Limb (tissue), 2 donors: ENCODE results near the gene S100A7A.

Experiments
- DNase-seq, 2 donors: peaks; one replicate each; pipeline ENCODE4 v3.0.0-alpha.2; 2016; ENCODE audit errors: extremely low spot score in 2 of 2

S100A7A gene

GRCh38 chr1:153415850-153416570 is at the start of gene S100A7A:
S100A7A (plus strand) TSS chr1:153416520; CDS start chr1:153418083, 1,563 bp downstream.
- no peak for DNase-seq

DNA sequence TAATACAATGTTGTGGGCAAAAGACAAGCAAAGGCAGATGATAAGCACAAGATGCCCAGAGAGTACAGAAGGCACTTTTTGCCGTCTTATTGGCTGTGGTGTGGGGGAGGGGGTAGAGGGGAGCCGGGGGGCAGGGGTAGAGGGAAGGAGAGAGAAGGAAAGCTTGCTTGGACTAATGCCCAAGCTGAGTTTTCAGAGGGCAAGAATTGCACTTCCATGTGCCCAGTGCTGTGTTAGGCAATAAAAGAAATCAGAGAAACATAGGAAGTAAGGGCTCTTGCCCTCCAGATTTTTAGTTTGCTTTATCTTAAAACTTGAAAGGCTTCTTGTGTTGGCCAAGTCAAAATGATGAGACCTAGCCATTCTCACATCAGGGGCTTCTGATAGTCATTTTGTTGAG is 49.2 kb upstream of the S100A7A start:
- DNase-seq = no peak

DNA sequence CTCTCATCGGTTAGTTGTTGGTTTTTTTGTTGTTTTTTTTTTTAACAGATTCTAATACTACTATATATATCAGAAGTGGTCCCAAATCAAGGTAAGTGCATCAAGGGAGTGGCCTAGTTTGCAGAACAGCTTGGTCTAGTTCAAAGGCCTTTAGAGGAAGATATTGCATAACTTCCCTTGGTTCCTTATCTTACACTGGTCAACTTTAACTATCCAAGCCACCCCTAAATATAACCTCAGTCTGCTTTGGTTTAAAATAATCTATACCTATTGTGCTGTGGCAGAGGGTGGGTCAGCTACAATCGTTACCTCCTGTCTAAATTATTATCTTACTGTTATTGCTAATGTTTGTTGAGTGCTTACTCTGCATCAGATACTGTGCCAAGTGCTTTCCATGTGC is 47.8 kb upstream of the S100A7A start:
- DNase-seq = no peak

DNA sequence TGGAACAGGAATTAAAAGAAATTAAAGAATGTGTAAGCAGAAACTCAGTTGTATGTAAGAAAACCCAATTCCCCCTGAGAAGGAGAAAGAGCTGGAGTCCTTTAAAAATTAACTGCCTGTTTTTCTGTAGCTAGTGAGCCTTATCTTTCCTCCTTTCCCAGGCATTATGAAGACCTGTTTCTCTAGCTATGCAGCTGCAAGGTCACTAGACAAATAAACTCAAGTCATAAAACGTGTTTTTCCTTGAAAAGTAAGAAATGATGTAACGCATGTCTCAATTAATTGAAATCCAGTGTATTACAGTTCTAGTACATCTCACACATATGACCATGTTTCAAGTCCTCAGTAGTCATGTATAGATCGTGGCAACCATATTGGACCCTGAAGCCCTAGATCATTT is 46.2 kb upstream of the S100A7A start:
- DNase-seq = no peak

- no peak for DNase-seq
Measured at GRCh38 chr1:153371231-153371630, 45.1 kb upstream of the S100A7A start.

- DNase-seq = no peak
Measured at GRCh38 chr1:153372571-153372970, 43.7 kb upstream of the S100A7A start.

DNA sequence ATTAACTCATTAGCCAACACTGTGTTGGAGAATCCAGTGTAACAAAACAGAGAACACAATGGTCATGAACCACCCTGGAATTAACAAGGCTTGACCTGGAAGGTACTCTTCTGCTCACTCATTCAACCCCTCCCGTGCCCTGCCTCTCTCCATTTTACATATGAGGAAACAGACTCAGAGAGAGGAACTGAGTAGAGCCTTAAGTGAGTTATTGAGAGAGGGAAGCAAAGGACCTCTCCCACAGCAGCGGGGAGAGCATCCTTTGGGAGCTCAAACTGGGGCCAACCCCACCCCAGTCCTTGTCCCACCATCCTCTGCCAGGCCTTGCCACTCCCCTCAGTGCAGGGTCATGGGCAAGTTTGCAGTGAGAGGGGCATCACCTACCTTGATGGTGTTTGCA is 42.2 kb upstream of the S100A7A start:
- no peak for DNase-seq

- no peak for DNase-seq
Measured at GRCh38 chr1:153375511-153375910, 40.8 kb upstream of the S100A7A start, which contains the start of gene S100A12. S100A12 (minus strand) TSS chr1:153375621; CDS start chr1:153374592, 1,029 bp downstream.

DNA sequence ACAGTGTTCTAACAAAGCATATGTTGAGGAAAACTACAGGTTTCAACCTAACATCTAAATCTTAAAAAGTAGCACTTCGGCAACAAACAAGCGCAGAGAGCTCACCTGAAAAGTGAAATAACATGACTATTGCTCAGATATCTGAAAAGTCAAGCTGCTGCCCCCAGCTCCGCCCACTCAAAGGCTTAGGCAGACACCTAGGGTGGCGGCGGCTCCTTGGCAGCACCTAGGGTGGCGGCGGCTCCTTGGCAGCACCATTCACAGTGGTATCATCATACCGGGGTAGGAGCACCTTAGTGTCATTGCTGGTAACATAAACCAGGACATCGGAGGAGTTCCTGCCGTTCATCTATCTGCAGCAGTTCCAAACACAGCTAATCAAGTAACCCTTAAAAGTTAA is 36.7 kb upstream of the S100A7A start:
- no peak for DNase-seq

DNA sequence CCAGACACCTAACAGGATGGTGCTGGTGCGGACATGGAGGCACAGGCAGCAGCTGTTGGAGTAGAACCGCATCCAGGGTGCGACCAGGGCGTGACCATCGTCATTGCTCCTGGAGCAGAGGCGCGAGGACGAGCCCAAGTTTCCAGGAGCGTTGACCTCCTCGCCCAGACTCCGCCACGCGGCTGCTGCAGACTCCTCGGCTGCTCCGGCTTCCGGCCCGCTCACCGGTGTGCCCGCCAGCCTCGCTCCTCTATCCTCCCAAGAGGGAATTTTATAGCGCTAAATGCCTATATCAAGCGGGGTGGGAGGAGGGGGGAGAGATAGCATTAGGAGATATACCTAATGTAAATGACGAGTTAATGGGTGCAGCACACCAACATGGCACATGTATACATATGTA is 35.6 kb upstream of the S100A7A start:
- DNase-seq = no peak

DNA sequence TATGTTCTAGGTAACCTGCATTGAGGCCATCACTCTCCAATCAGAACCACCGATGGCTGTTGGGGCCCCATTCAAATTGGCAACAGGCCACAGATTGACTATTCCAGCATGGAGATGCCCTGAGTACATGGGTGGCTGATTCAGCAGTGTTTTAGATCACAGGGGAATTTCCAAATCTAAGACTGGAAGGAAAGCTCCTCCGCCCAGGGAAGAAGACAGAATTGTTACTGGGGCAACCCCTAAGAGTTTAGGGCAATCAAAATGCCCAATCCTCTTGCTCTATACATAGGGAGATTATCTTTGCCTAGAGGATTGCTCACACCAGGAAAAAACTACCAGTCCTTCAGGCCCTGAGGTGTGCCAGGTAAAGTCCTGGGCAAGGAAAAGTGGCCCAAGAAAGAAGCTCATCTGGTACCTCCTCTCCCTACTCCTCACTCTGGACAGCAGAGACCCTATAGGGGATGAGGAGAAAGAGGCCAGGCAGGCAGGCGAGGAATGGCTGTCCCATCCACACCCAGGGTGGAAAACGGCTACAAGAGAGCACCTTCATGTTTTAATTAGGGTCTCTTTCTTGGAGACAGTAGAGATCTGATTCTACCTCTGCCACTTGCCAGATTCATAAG is 31.3 kb upstream of the S100A7A start:
- DNase-seq = no peak

DNA sequence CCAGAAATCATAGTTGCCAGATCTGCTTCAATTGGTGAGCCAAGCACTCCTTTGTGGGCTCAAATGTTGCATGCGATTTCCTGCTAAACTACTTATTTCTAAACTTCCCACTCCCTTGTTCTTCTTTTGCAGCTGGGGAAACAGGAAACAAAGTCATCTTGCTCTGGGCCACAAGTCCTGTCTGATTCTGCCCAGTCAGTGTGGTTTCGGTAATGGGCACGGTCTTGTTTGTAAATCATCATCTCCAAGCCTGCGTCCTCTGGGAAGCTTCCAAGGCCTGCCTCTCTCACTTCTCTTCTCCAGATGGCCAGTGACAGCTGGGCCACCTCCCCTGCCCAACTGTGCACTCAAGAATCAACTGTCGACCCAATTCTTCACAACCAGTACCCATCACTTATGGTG is 29.8 kb upstream of the S100A7A start:
- no peak for DNase-seq

- no peak for DNase-seq
Measured at GRCh38 chr1:153387001-153387400, 29.3 kb upstream of the S100A7A start.

DNA sequence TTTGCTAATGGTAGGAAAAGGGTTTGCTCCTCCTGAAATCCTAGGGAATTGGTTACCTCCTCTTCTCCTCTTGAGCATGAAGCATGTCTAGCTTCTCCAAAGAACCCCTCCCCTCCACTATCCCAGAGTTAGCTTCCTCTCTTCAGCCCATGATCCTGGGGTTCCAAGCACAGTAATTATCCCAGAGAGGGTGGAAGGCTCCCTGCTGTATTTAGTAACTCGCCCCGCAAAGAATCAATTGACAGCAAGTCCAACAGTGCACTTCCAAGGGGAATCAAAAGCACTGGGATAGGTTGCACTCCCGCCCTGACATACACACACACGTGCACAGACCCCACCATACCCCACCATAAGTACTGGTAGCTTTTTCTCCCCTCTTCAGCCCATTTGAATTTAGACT is 28.5 kb upstream of the S100A7A start:
- DNase-seq = no peak

DNA sequence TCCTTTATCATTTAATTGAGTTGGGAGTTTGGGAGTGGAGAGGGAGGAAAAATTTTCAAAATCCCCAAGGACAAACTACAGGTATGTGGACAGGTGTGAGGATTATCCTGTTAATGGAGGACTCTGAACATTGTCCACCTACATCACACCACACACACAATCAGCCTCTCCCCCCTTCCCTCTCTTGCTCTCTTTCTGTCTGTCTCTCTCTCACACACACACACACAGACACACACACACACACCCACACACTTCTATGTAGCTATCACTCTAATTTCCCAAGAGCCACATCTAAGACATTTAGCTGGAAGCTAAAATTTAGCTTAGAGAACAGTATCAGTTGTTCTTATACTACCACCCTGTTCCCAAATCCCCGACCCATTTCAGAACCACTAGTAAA is 26.9 kb upstream of the S100A7A start:
- no peak for DNase-seq

DNA sequence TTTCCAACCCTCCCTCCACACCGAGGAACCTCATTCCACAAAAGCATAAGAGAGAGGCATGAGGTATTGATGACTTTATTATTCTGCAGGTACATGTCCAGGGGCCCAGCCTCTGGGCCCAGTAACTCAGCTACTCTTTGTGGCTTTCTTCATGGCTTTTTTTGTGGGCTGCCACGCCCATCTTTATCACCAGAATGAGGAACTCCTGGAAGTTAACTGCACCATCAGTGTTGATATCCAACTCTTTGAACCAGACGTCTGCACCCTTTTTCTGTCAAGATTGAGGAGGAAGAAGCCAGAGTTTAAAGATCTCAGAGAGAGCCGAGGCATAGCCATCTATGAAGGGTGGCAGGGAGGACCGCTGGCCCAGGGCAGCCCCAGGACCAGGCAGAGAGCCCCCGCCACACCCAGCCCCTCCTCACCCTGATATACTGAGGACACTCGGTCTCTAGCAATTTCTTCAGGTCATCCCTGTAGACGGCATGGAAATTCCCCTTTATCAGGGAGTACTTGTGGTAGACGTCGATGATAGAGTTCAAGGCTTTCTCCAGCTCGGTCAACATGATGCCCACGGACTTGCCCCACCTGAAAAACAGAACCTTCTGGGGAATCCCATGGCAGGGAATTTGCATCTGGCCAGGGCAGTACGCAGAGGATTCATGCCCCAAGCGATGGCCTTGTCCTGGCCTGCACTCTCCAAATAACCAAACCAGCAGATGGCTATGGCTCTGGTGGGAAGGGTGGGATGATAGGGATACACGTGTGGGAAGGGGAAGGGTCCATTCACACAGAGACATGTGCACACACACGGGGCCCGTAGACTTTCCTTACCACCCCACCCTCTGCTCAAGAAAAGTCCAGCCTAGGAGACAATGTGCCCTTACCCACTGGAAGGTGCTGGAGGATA is 26.1 kb upstream of the S100A7A start:
- no peak for DNase-seq

DNA sequence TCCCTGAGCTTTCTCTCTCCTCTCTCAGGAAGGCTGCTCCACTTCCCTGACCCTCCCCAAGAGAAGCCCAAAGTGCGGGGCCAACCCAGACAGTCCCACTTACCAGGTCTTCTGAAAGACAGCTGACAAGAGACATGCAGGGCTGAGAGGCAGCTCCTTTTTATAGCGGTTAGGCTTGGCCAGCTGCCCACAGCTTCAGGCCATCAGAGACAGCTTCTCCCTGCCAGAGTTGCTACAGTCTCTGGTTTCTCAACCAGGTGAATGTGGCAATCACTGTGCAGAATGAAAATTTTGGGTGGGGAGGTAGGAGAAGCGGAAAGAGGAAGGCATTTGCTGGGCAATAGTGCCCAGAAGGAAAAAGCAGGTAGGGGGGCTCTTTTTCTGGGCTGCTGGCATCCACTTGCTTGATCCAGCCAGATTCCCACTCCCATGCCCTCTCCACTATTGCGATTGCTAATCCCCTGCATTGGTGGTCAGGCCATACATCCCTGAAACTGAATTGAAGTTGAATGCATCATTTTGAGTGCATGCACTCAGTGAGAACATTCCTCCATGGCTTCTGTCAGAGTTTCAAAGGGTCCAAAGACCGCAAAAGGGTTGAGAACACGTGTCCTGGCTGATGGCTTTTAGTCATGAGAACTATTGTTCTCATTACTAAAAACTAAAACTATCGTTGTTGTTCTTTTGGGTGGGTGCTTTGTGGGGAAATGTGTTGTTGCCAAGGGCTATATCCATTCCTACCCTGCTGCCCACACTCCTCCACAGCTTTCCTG is 25.2 kb upstream of the S100A7A start, which contains the start of gene S100A8:
S100A8 (minus strand) TSS at position 136 of the 773 bp plus-strand sequence. CDS start 538 bp downstream, outside the sequence.
- no peak for DNase-seq

DNA sequence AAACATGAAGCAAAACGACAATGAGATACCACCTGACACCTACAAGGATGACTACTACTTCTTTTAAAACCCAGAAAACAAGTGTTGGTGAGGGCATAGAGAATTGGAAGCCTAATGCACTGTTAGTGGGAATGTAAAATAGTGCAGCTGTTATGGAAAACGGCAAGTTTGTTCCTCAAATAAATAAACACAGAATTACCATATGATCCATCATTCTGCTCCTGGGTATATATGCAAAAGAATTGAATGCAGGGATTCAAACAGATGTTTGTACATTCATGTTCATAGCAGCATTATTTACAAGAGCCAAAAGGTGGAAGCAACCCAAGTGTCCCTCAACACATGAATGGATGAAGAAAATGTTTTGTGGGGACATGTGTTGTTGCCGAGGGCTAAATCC is 24.1 kb upstream of the S100A7A start:
- DNase-seq = no peak

DNA sequence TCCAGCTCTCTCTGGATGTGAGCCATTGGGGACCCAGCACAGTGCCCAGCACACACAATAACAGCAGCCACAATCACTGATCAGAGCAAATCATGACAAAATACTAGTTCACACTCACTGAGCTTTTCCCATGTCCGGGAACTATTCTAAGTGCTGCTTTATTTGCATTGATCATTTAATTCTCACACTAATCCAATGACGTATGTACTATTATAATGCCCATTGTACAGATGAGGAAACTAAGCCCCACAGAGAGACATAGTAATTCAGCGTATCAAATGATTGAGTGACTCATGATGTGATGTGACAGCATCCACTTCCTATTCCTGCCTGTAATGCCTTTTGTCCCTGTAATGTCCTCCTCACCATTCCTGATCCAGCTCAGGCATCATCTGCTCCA is 23.5 kb upstream of the S100A7A start:
- DNase-seq = no peak

- no peak for DNase-seq
Measured at GRCh38 chr1:153393926-153394325, 22.4 kb upstream of the S100A7A start.

GRCh38 chr1:153394391-153394790 is 21.9 kb upstream of the S100A7A start:
- no peak for DNase-seq
